Non-pigmented ciliary epithelial cell (primary cell): Measurements from ENCODE around the gene THSD4.
A peak's percentile ranks its signal among the peaks of the same experiment; 100 is the strongest.
"Not testable (repeated sequence)": the region's sequence is repeated elsewhere in the genome, so short reads cannot be mapped to it uniquely, and the experiment has no call there.

Experiments used
- DNase-seq: peaks from one replicate; pipeline ENCODE4 v3.0.0-alpha.2; 2010; ENCODE audit warnings: low read depth

The THSD4 gene

DNA sequence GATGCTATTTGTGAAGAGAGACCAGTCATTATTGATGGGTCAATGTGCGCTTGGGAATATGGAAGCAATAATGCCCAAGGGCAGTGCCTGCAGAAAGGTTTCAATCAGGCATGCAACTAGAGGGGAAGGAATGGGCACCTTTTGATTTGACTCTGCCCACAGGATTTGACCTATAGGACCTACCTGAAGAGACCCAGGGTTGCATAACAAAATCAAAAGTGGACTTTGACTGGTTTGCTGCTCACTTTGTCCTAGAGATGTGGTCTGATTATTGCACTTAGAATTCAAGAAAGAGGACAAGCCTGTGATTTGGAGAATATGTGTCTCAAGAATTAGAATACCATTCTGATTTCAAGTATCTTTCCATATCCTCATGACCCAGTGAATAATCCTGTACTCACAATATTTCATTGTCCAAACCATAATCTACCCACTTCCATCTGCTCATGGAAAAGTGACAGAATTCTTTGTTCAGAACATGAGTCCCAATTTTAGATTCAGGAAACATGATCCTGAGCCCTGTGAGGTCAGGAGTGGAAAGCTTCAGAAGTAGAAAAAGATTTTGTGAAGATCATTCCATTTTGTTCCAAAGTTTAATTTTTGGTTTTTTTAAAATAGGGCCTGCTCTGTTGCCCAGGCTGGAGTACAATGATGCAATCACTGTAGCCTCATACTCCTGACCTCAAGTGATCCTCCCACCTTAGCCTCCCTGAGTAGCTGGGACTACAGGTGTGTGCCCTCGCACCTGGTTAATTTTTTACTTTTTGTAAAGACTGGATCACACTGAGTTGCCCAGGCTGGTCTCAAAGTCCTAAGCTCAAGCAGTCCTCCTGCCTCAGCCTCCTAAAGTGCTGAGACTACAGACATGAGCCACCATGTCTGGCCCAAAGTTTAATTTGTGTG lies 543.8 kb downstream of the THSD4 start:
- DNase-seq = no peak

DNA sequence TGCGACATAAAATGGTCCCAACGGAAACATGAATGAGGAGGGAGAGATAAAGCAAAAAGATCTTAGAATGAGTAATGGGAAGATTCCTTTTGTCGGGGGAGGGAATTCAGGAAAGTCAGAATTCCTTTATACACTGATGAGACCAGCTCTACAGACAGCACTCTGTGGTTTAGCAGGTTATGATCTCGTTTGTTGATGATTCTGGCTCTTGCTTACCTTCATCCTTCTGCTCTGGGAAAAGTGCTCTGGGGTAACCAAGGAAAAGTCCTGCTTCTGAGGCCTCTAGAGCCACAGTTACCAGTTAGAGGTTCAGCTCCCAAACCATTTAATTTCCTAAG lies 544.4 kb downstream of the THSD4 start:
- no peak for DNase-seq

DNA sequence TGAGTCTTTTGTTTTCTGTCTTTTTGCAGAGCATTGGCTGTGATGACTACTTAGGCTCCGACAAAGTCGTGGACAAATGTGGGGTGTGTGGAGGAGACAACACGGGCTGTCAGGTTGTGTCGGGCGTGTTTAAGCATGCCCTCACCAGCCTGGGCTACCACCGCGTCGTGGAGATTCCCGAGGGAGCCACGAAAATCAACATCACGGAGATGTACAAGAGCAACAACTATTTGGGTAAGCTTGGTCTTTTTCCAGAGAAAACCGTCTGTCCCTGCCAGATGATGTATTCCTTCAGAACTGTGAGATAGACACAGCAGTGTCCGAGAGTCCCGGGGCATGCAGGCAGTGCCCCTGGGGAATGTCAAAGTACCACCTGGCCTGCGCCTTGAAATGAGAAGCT lies 545.2 kb downstream of the THSD4 start:
- DNase-seq = no peak

DNA sequence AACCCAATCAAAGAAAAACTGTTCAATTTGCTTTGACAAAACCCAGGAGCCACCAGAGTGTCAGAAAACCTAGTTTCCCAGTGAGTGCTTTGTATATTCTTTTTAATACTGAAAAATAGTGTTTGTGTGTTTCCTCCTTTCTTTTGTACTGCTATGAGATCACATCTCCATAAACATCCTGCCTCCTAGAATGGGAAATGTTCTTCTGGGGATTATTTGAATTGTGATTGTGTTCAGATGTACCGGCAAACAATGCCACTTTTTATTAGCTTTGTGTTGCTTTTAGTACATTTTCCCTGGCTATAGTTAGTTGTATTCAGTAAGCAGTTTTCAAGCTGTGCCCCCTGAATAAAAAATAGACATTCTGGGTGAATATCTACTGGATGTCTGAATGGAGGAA lies 547.0 kb downstream of the THSD4 start:
- no peak for DNase-seq

DNA sequence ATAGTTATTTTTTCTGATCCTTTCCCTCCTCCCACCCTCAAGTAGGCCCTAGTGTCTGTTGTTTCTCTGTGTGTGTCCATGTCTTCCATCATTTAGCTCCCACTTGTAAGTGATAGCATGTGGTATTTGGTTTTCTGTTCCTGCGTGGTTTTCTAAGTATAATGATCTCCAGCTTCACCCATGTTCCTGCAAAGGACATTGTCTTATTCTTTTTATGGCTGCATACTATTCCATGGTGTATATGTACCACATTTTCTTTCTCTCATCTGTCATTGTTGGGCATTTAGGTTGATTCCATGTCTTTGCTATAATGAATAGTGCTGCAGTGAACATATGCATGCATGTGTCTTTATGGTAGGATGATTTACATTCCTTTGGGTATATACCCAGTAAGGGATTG lies 549.4 kb downstream of the THSD4 start:
- no peak for DNase-seq

DNA sequence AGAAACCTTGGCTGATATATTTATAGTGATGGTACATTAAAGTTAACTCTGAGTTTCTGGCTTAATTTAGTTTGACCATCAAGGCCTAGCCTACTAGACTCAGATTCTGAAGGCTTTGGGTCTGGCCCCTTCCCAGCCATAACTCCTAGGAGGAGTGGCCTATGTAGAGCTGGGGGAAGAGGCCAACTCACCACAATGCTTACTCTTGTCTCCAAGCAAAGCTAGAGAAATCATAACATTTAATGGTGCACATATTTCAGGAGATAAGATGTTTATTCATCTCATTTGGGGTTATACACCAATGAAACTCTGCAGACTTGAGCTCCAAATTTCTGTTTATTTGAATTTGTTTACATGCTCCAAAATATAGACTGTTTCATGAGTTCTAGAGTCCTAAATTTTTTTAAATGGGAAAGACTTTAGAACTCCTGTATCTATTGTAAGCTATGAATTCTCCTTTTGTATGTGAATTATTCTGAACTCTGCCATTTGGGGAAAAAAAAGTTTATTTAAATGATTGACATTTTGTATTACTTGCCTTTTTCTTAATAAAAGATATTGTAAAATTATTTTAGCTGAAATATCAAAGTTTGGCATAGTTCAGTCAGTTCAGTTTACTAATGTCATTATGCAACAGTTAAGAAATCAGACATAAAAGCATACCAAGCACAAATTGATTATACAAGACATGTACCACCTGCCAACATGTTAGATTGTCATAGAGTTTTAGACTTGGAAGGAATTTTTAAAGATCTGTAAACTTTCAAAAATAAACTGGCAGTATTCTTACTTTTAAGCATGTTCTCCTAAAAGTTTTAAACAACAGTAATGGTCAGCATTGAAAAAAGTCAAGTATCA lies 551.7 kb downstream of the THSD4 start:
- DNase-seq = no peak

DNA sequence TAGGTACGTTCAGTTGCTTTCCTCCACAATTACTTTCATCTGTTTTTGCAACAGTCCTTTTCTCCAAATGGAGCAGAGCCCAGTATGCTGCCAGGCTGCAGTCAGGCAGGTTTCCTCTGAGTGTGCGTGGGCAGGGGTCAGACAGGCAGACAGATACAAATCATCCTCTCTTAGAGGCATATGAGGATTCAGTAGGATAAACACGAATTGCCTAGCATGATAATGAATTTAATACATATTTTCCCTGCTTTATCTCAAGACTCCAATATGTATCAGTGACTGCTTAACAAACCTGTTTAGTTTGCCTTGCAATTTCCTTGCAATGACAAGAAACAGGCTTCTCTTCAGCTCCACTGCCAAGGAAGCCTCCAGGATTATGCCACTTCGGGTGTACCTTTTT lies 554.4 kb downstream of the THSD4 start:
- no peak for DNase-seq

DNA sequence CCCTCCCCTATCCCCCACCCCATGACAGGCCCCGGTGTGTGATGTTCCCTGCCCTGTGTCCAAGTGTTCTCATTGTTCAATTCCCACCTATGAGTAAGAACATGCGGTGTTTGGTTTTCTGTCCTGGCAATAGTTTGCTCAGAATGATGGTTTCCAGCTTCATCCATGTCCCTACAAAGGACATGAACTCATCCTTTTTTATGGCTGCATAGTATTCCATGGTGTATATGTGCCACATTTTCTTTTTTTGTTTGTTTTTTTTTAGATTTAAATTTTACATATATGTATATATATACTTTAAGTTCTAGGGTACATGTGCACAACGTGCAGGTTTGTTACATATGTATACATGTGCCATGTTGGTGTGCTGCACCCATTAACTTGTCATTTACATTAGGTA lies 555.0 kb downstream of the THSD4 start:
- DNase-seq = not testable (repeated sequence)

DNA sequence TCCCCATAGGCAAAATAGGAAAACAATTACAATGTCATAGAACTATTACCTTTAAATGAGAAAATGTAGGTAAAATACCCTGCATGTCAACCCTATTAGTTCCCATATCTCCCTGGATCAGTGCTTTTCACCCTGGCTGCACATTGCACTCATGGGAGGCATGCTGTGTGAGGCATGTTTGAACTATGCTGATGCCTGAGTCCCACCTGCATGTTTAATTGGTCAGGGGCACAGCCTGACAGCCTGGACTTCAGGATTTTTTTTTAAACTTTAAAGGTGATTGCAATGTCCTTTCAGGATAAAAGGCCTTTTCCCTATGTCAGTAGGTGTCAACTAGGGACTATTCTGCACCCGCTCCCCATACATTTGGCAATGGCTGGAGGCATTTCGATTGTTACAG lies 559.1 kb downstream of the THSD4 start:
- DNase-seq = no peak

DNA sequence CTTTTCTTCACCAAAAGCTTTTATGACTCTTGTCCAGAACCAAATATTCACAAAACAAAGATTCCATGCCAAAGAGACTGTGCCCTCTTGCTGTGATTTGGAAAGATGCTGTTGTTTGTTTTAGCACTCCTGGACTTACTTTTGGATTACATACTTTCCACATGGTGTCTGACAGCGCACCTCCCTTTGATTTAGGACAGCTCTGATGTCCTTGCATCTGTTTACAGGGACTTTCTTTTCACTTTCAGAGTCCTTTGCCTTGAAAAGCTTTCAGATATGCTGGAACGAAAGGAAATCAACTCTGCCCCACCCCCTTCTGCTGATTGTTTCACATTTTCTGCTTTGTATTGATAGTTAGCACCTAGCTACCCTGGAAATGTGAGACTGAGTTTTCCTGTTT lies 562.1 kb downstream of the THSD4 start:
- no peak for DNase-seq

DNA sequence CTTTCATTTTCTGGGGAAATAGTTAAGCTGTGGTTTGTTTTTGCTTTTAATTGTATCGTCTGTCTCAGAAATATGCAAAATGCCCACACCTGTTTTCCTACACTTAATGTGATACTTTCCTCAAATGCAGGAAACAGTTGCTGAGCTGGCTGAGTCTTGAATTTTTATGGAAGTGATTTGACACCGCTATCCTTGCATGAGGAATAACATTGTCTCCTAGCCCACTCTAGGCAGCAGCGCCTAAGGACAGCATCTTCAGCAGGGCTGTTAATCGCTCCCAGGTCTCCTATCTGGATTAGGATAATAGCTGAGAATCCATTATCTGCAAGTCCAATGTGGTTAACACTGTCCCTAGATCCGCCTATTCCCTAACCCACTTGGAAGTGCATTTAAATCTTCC lies 562.5 kb downstream of the THSD4 start:
- no peak for DNase-seq

DNA sequence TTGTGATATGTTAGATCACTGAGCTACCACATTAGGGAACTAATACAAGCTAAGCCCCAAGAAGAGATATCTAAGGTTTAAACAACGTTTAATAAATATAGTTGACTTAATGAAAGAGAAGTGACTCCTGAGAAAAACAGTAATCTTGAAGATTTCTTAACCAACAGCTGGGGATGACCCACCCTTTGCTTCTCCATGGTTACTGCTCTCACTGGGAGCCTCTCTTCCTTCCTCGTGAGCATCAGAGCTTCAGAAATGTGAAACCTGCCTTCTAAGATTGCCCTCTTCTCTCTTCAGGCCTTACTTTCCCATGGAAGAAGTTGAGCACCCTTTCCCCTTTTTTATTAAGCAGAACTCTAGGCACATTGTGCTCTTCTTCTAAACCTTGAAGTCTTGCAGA lies 562.9 kb downstream of the THSD4 start:
- DNase-seq = no peak

DNA sequence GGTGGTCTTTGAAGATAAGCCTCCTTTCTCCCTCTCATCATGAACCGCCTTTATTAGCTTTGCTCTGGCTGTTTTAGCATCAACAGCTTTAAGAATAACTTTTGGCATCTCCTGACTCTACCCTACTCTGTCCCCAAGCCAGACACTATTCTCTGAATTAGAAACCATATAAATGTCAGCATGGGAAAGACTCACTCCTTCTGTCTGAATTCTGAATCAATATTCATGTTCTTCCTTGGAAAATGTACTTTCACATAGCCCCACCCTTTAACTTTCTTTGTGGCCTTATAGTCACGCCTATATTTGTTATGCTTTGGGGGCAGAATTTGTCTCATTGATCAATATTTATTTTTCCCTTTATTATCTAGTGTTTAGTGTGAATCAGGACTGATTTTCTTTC lies 563.3 kb downstream of the THSD4 start:
- no peak for DNase-seq

DNA sequence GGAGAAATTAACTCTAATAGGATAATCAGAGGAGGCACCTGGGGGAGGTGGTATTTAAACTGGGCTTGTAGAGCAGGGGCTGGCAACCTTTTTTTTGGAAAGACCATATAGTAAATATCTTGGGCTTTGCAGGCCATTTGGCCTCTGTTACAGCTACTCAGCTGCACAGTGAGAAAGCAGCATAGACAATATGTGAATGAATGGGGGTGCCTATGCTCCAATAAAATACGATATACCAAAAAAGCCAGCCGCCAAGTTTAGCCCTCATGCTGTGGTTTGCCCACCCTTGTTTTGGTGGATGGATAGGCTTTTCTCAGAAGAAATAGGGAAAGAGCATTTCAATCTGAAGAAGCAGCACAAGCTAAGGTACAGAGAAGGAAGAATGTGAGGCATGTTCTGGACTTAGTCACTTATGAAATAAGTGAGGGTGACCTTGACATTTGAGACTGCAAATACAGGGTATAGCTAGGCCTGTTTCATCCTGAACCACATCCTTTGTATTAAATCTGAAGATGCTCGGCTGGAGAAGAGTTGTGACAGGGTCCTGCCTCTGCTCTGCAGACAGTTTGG lies 564.0 kb downstream of the THSD4 start:
- DNase-seq = no peak

DNA sequence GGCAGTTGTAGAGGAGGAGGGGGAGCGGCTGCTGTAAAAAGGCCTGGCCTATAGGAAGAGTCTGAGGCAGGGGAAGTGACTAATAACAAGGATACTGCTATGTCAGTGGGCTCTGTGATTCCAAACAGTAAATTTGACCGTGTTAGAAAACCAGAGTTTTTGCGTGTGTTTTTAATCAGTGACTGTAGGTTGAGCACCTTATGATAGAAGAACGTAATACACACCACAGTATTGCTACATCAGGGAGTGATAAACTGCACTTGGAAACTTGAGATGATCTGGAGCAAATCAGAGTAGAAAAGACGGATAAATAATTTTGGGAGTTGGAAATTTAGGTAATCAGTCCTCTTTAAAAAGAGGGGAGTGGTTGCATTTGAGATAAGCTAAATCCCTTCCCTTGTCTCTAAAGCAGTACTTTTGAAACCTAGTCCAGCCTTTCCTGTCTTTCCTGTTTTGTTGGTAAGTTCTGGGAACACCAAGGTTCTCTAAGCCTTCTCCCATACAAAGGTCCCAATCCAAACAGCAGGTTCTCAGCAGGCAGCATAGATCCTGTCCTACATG lies 564.6 kb downstream of the THSD4 start:
- DNase-seq = no peak

DNA sequence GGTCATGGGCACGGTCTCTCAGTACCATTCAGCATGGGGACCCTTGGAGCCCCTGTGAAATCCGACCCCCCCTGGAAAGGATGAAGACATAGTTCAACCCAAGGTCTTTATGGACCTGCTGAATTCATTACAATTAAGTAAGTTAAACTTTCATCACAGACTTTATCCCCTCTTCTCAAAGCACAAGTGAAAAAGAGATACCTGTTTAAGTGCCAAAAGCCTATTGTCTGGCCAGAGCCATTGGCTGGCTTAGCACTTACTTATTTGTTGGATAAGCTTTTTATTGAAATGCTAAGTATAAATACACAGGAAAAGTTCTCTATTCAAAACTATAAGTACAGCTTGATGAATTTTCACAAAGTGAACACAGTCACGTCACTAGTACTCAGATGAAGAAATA lies 566.7 kb downstream of the THSD4 start:
- no peak for DNase-seq

DNA sequence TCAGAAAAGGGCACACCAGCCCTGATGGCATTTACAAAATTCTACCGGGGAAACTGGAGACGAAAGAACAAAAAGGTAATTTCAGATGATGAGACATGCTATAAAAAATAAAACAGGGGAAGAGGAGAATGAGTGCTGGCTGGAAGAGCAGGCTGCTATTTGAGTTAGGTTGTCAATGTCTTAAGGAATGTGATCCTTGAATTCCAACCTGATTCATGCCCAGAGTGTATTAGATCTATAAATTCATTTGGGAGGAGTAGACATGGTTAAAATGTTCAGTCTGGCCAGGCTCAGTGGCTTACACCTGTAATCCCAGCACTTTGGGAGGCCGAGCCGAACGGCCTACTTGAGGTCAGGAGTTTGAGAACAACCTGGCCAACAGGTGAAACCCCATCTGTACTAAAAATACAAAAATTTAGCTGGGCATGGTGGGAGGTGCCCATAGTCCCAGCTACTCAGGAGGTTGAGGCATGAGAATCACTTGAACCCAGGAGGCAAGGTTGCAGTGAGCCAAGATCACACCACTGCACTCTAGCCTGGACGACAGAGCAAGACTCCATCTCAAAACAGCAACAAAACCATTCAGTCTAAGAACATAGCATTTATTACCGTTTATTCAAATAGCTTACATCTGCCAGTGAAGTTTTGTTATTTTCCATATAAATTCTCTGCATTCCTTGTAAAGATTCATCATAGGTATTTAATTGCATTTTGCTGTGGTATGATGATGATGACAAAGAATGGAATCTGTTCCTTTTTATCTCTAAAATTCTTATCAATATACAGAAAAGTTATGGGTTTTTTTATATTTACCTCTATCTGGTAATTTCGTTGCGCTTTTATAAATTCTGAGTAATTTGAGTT lies 568.4 kb downstream of the THSD4 start:
- no peak for DNase-seq

DNA sequence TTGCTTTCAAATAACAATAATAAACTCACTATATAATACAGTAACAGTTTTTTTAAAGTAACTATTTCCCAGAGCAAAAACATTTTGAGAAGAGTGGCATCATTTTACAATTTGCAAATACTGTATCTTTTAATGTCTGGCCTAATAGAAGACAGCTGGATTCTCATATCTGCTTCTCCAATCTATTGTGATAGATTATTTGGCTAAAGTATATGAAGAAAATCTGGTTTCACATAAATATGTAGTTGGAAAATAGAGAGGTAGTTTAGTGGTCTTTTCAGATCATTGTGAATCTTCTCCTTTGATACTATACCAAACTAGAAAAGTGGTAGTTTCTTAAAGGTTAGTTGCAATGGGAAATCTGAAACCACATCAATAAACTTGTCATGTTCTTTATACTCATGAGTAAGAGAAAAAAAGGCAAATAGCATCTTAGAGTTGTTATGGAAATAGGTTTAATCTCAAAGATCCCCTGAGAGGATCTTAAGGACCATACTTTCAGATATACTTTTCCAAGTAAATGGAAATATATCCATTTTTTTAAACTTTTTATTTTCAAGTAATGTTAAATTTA lies 570.2 kb downstream of the THSD4 start:
- no peak for DNase-seq

DNA sequence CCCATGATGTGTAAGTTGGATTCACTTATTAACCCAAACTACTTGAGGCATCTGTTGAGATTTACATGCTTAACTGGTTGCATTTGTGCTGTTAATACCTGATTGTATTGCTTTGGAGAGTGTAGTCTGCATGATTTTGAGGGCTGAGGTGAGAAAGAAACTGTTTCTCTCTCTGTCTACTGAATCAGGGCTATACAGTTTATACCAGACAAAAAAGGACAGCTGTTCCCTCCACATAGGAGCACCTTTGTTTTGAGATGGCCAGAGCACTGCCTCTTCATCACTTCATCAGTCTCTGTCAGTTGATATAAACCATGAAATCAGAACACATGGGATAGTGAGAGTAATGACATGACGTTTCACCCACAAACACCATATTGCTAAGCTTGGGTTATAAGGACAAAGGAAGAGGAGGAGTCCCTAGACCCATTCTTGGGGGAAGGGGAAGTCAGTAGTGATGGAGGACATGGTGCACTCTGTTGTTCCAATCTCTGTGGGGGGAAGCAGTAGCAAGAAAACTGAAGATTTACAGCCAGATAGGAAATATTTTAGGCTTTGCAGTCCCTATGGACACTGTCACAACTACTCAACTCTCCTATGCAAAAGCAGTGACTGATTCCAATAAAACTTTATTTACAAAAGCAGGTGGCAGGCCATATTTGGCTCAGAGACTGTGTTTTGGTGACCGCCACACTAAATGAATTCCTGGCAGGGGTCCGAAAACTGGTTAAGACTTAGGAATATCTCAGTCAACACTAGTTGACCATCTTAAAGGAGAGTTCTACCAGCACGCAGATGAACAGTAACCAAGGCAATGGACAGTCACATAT lies 571.2 kb downstream of the THSD4 start:
- no peak for DNase-seq

DNA sequence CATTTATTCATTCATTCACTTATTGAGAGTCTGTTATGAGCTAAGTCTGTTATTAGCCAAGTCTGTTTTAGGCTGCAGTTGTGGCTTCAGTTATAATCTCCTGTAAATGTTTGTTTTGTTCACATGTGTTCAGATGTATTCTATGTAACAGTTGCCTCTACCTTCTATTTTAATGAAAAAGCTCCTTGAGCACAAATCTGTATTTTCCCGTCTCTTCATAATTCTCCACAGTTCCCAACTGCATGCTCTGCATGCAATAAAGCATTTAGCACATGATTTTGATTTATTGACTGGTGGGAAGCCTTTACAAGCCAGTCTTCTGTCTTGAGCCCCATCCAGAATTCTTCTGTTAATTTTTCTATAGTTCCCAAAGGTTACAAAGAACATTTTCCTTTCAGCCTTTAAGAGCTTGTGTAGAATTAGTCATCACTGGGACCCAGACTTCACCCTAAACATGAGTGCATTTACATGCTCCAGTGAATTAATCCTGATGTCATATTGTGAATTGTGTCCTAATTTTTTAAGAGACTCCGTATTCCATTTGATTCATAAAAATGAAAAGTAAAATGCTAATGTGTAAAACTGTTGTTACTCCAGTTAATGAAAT lies 572.7 kb downstream of the THSD4 start:
- peak; percentile 83 for DNase-seq
